Limb (tissue), 2 donors: ENCODE measurements around the gene PAXX.

ENCODE experiments used
- DNase-seq, 2 donors: peaks; one replicate each; pipeline ENCODE4 v3.0.0-alpha.2; 2016; ENCODE audit errors: extremely low spot score in 2 of 2

PAXX gene

GRCh38 chr9:136964833-136965422 is 27.3 kb upstream of the PAXX start:
- DNase-seq = no peak

GRCh38 chr9:136965771-136966484 is 26.3 kb upstream of the PAXX start:
- DNase-seq = no peak

GRCh38 chr9:136968333-136969127 is 23.7 kb upstream of the PAXX start:
- no peak for DNase-seq

- no peak for DNase-seq
Observed at GRCh38 chr9:136969150-136969549, 23.1 kb upstream of the PAXX start.

GRCh38 chr9:136969774-136970173 is 22.4 kb upstream of the PAXX start:
- no peak for DNase-seq

- no peak for DNase-seq
Observed at GRCh38 chr9:136970361-136970760, 21.9 kb upstream of the PAXX start.

- no peak for DNase-seq
Observed at GRCh38 chr9:136971746-136972145, 20.5 kb upstream of the PAXX start.

- DNase-seq = no peak
Observed at GRCh38 chr9:136972335-136972734, 19.9 kb upstream of the PAXX start.

- DNase-seq = no peak
Observed at GRCh38 chr9:136972743-136973142, 19.5 kb upstream of the PAXX start.

- DNase-seq = no peak
Observed at GRCh38 chr9:136973618-136974617, 18.3 kb upstream of the PAXX start.

- DNase-seq = no peak
Observed at GRCh38 chr9:136974817-136975535, 17.2 kb upstream of the PAXX start.

- DNase-seq = no peak
Observed at GRCh38 chr9:136975644-136976043, 16.6 kb upstream of the PAXX start.

GRCh38 chr9:136977223-136977622 is 15.0 kb upstream of the PAXX start, which contains the start of gene PTGDS:
Gene PTGDS, plus strand, starts transcription at chr9:136977504. Its CDS starts 75 bp downstream, at chr9:136977579.
- no peak for DNase-seq

GRCh38 chr9:136977649-136978072 is 14.6 kb upstream of the PAXX start:
- no peak for DNase-seq

GRCh38 chr9:136978073-136978864 is 14.0 kb upstream of the PAXX start:
- DNase-seq = peak in 1 of 2 donors; percentile 78

GRCh38 chr9:136978865-136979544 is 13.2 kb upstream of the PAXX start:
- no peak for DNase-seq

- DNase-seq = no peak
Observed at GRCh38 chr9:136979769-136980587, 12.2 kb upstream of the PAXX start.
